K562 (cell line): ENCODE measurements around the gene SCUBE1. TPM values are rescaled to one million over a fixed set of nuclear protein-coding genes. Genes with fewer than 3 reads are reported as not detected.

Experiments
- ATAC-seq: fragments of 200-7000 bp; cut with Tn5 transposase; 3 replicates; pipeline ENCODE4 v1.9.1; 2020; ENCODE audit warnings: moderate library complexity
- Bru-seq: library from RNA; stranded (reverse); fragments of 400-500 nt; gene quantifications from one replicate; lab custom pipeline; 2021; lab: Mats Ljungman, UMichigan
- BruChase-seq, 2 experiments: library from RNA; stranded (reverse); fragments of 400-500 nt; gene quantifications; one replicate each; lab custom pipeline; 2021; lab: Mats Ljungman, UMichigan
- BruUV-seq: library from RNA; stranded (reverse); fragments of 400-500 nt; replicated peaks from 2 replicates; lab custom pipeline; 2021; lab: Mats Ljungman, UMichigan
- CTCF ChIA-PET: fragments of 300-600 bp; formaldehyde crosslinking; extraction: SDS; loops from one replicate; lab custom pipeline; 2021; ENCODE audit warnings: low intra/inter-chr PET ratio; lab: Yijun Ruan, JAX
- POLR2A ChIA-PET: fragments of 300-600, 350-650 bp; sonication (Branson Sonifier 250); formaldehyde crosslinking; extraction: SDS; loops from one replicate; lab custom pipeline; 2021; ENCODE audit warnings: antibody characterized with exemption, inconsistent platforms; lab: Yijun Ruan, JAX
- DNase-seq, 4 experiments: peaks; one replicate each; pipeline versions ENCODE4 v3.0.0 to v3.0.0-alpha.2; 2011 to 2018; ENCODE audit warnings: low spot score in 3 of 4, mixed read lengths in 3 of 4; ENCODE audit errors: extremely low read depth in 1 of 4
- FAIRE-seq: peaks from 2 replicates; lab custom pipeline; 2011; peaks lifted over from hg19 to GRCh38; lab: Jason Lieb, UNC
- H2AFZ ChIP-seq: 2 replicates; pipeline ENCODE4 v1.6.0; 2011; ENCODE audit warnings: low read depth, low read length, control low read depth, inconsistent platforms
- H3K27ac ChIP-seq: fragments of 200-600 bp; 3 replicates; pipeline ENCODE4 v1.8.0; 2011; ENCODE audit warnings: low read depth, mild to moderate bottlenecking, control low read depth, inconsistent platforms, low read length, moderate library complexity, mixed read lengths; ENCODE audit errors: extremely low read depth
- H3K27me3 ChIP-seq, 2 experiments: fragments of 300-600 bp in 1 of 2; 2 replicates in 1 of 2; 3 replicates in 1 of 2; pipeline versions ENCODE4 v1.6.0 to v1.8.0; 2011; ENCODE audit warnings: inconsistent platforms in 2 of 2, low read length in 2 of 2, mild to moderate bottlenecking in 1 of 2, mixed read lengths in 1 of 2, moderate library complexity in 1 of 2; ENCODE audit not compliant: control insufficient read depth in 2 of 2, insufficient read depth in 2 of 2
- H3K36me3 ChIP-seq: fragments of 300-600 bp; 3 replicates; pipeline ENCODE4 v1.8.0; 2011; ENCODE audit warnings: mild to moderate bottlenecking, low read length, inconsistent platforms; ENCODE audit not compliant: control insufficient read depth, insufficient read depth
- H3K4me1 ChIP-seq, 2 experiments: fragments of 200-600 bp in 1 of 2; replicated peaks in 1 of 2; 2 replicates in 1 of 2; 3 replicates in 1 of 2; pipeline versions ENCODE4 v1.5.1 to v1.8.0; 2011; ENCODE audit warnings: inconsistent platforms in 2 of 2, low read length in 2 of 2, mild to moderate bottlenecking in 1 of 2, mixed read lengths in 1 of 2, moderate library complexity in 1 of 2; ENCODE audit not compliant: control insufficient read depth in 2 of 2, insufficient read depth in 2 of 2
- H3K4me2 ChIP-seq: 2 replicates; pipeline ENCODE4 v1.6.1; 2011; ENCODE audit warnings: low read length, control low read depth, inconsistent platforms, mixed read lengths; ENCODE audit not compliant: insufficient read depth
- H3K4me3 ChIP-seq: fragments of 200-600 bp; sonication (generic), shearing (Covaris generic); 2 replicates; pipeline ENCODE4 v1.5.1; 2016; ENCODE audit warnings: control low read depth, inconsistent platforms
- H3K79me2 ChIP-seq: fragments of 200-600 bp; 3 replicates; pipeline ENCODE4 v1.8.0; 2011; ENCODE audit warnings: low read length, inconsistent platforms; ENCODE audit not compliant: control insufficient read depth, insufficient read depth
- H3K9ac ChIP-seq, 2 experiments: 2 replicates each; pipeline versions ENCODE4 v1.6.0 to v1.6.1; 2011; ENCODE audit warnings: low read depth in 2 of 2, low read length in 2 of 2, control low read depth in 1 of 2, inconsistent platforms in 1 of 2, mild to moderate bottlenecking in 1 of 2, mixed read lengths in 1 of 2; ENCODE audit not compliant: insufficient read depth in 1 of 2
- H3K9me1 ChIP-seq: one replicate; pipeline ENCODE4 v1.6.0; 2011; ENCODE audit warnings: inconsistent platforms, mild to moderate bottlenecking, low read length, moderate library complexity; ENCODE audit not compliant: control insufficient read depth, insufficient read depth
- H3K9me3 ChIP-seq: replicated peaks from 2 replicates; pipeline ENCODE4 v1.5.1; 2011; ENCODE audit warnings: low read depth, low read length, inconsistent platforms; ENCODE audit not compliant: control insufficient read depth, insufficient read depth
- H4K20me1 ChIP-seq: replicated peaks from 2 replicates; pipeline ENCODE4 v1.6.1; 2011; ENCODE audit warnings: low read length, inconsistent platforms, mixed read lengths; ENCODE audit not compliant: control insufficient read depth, insufficient read depth
- NFYB ChIP-seq: IDR thresholded peaks from 2 replicates; pipeline ENCODE4 v1.6.1; 2011; ENCODE audit warnings: mild to moderate bottlenecking, moderate library complexity; ENCODE audit not compliant: insufficient read length; ENCODE audit errors: extremely low read depth
- VEZF1 ChIP-seq: fragments of 200-800 bp; sonication (Bioruptor generic); IDR thresholded peaks from 2 replicates; pipeline ENCODE4 v1.6.1; 2017; ENCODE audit warnings: missing genetic modification characterization, missing compliant biosample characterization
- ZBTB33 ChIP-seq: sonication (generic); formaldehyde crosslinking; IDR thresholded peaks from 2 replicates; pipeline ENCODE4 v1.8.1; 2023; ENCODE audit warnings: mild to moderate bottlenecking, missing genetic modification reagents
- ZNF407 ChIP-seq: fragments of 450-650 bp; IDR thresholded peaks from 2 replicates; pipeline ENCODE4 v1.6.1; 2016; ENCODE audit warnings: low read depth
- WGBS: fragments of 100-300 bp; shearing (Covaris generic); methylation state at CpG from one replicate; pipeline ENCODE4 v1.1.6; 2016; ENCODE audit warnings: low coverage, mixed read lengths; ENCODE audit not compliant: insufficient coverage; ENCODE audit errors: missing lambda C conversion rate; 5-methylcytosine and 5-hydroxymethylcytosine counted together
- in situ Hi-C: fragments of 300-500 bp; cut with MboI; formaldehyde crosslinking; loops from 4 replicates; pipeline ENCODE4 v1.15.0; 2018; ENCODE audit warnings: inconsistent platforms, mixed read lengths
- intact Hi-C: fragments of 100-400 bp; cut with micrococcal nuclease; formaldehyde crosslinking; loops from 2 replicates; pipeline ENCODE4 v1.14.2; 2022
- long read RNA-seq, 3 experiments: library from polyadenylated mRNA in 2 of 3; library from RNA in 1 of 3; unstranded in 2 of 3; stranded (forward) in 1 of 3; transcript quantifications; one replicate each; pipeline ENCODE4 v2.0.0, GENCODE V29; 2019 to 2022
- polyA minus RNA-seq, 3 experiments: library from RNA; depleted of rRNA, polyadenylated mRNA; stranded (reverse); fragments of >200 nt; gene quantifications; 2 replicates each; pipeline ENCODE4 v1.2.3, GENCODE V29; 2011
- polyA plus RNA-seq, 8 experiments: library from polyadenylated mRNA; depleted of rRNA in 4 of 8; stranded (reverse) in 5 of 8; unstranded in 3 of 8; fragments of >200 nt; fragmentation: Nextera tagmentation in 2 of 8; fragmentation: Illumina TruSeq in 1 of 8; extraction: Ambion mirVana in 2 of 8; extraction: Trizol in 1 of 8; gene quantifications; 2 replicates each; pipeline versions ENCODE4 v1.2.1 to v1.2.3, GENCODE V29; 2011 to 2014; ENCODE audit warnings: inconsistent platforms in 1 of 8, missing spikeins in 1 of 8
- total RNA-seq, 7 experiments: library from RNA; depleted of rRNA in 6 of 7; stranded (reverse); fragments of >200 nt in 6 of 7; fragmentation: Illumina TruSeq in 2 of 7; extraction: Trizol in 2 of 7; gene quantifications; 2 replicates each; pipeline versions ENCODE4 v1.2.1 to v1.2.3, GENCODE V29; 2011 to 2021; ENCODE audit warnings: low replicate concordance in 1 of 7

The SCUBE1 gene
- 2.0 TPM in 1 of 2 replicates, not detected in the other for total RNA-seq (2011; cell fraction: chromatin; rRNA removed; ENCODE audit: low replicate concordance)
- 0.17 and 0.66 TPM in 2 replicates for total RNA-seq (2011; cell fraction: nucleolus; rRNA removed)
- total RNA-seq (2011; cell fraction: nucleoplasm; rRNA removed), result 0.07 and 0.76 TPM in 2 replicates
- total RNA-seq (2014; rRNA removed) (under 0.01 TPM in 1 of 2 replicates, not detected in the other), total RNA-seq (2014; rRNA removed; fragmentation: Illumina TruSeq; extraction: Trizol) (not detected in 2 replicates), total RNA-seq (2015; rRNA removed; fragmentation: Illumina TruSeq; extraction: Trizol) (0.04 TPM in 1 of 2 replicates, not detected in the other), total RNA-seq (2021) (0.02 and 0.29 TPM in 2 replicates), polyA plus RNA-seq (2011; rRNA removed) (0.01 and 0.47 TPM in 2 replicates), polyA plus RNA-seq (2014; fragmentation: Illumina TruSeq; extraction: Trizol) (0.03 TPM in 1 of 2 replicates, not detected in the other), polyA plus RNA-seq (2014; fragmentation: Nextera tagmentation; extraction: Ambion mirVana) (not detected), polyA plus RNA-seq (2014; rRNA removed) (not detected in 2 replicates), polyA minus RNA-seq (2011; rRNA and poly(A)+ RNA removed) (0.24 and 0.70 TPM in 2 replicates), Bru-seq, nascent RNA (percentile 11 among the genes with signal in this experiment), BruChase-seq, experiment 1, labeled RNA remaining after a 2-hour chase (percentile 4 among the genes with signal in this experiment), BruChase-seq, experiment 2, labeled RNA remaining after a 6-hour chase (percentile 4 among the genes with signal in this experiment)
- polyA plus RNA-seq (2011; cell fraction: cytosol; rRNA removed), result 0.19 and 0.27 TPM in 2 replicates
- polyA plus RNA-seq (2011; cell fraction: nucleus; rRNA removed), result 0.44 and 2.2 TPM in 2 replicates
- polyA plus RNA-seq (2012), result 0.04 and 0.11 TPM in 2 replicates
- 0.76 TPM in 1 of 2 replicates, not detected in the other for polyA minus RNA-seq (2011; cell fraction: cytosol; rRNA and poly(A)+ RNA removed)
- polyA minus RNA-seq (2011; cell fraction: nucleus; rRNA and poly(A)+ RNA removed), result 0.33 and 0.40 TPM in 2 replicates
- long read RNA-seq, experiment 1, result 0 reads
- long read RNA-seq, experiment 2, result 0 reads
- long read RNA-seq, experiment 3, result 0 reads

DNA sequence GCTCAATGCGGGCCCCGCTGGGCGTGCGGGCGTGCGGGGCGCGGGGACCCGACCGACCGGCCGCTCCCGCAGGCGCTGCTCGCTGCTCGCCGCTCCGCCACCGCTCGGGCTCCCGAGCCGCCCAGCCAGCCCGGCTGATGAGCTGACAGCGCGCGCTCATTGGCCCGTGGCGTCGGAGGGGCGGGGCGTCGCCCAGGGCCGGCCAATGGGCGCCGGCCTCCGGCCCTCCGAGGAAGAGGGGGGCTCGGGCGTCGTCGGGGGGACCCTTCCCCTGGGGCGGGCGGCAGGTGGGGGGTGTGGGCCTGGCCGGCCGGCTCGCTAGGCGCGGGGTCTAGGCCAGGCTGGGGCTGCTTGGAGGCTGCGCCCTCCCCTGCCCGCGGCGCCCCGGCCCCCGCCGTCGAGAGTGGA, at the start of gene SCUBE1:
SCUBE1 (minus strand) TSS at position 111 of the 408 bp plus-strand sequence. CDS start 111 bp downstream, outside the sequence.
- ChIA-PET POLR2A (interaction anchor here (0.6 to 1.3 kb wide), 3 partner anchors 41 to 97 kb away, joined by 3 to 4 read pairs (median 4); no protein-coding TSS in a partner anchor), CTCF (no interaction called here)
- no TSS peak for BruUV-seq
- Histone ChIP-seq H2AFZ (no peak within 1 kb of the TSS), H3K9me1 (no peaks in the 10 kb centered on the region), H3K79me2 (no peaks in the 10 kb centered on the region), H3K4me3 (no peak within 1 kb of the TSS), H4K20me1 (no peaks in the 10 kb centered on the region; the same call in 1 of the 2 replicates), H3K9ac (no peak within 1 kb of the TSS), H3K4me2 (no peak within 1 kb of the TSS), H3K4me1 (peaks cover 9 to 21% of the 10 kb centered on the region in 2 experiments; a peak in 4 of 5 replicates), H3K36me3 (no peaks in the 10 kb centered on the region), H3K27me3 (peaks cover 0 to 15% of the 10 kb centered on the region in 2 experiments; a peak in 2 of 5 replicates), H3K9me3 (no peaks in the 10 kb centered on the region), H3K27ac (no peak within 1 kb of the TSS)
- DNase-seq (peak; percentile 50 to 92 (median 89)), ATAC-seq (peak; percentile 95), FAIRE-seq (no peak)
- in situ Hi-C loops, result no loop called here
- intact Hi-C loops, result no loop called here
- WGBS, result 0% methylated on average over 3 of the region's 56 CpGs
- TF ChIP-seq ZBTB33 (CRISPR knock-in tag) (no peak), NFYB (peak; percentile 53), ZNF407 (no peak), VEZF1 (CRISPR knock-in tag) (peak; percentile 43)
